ENCODE measurements around the gene ZNF490.

DNA sequence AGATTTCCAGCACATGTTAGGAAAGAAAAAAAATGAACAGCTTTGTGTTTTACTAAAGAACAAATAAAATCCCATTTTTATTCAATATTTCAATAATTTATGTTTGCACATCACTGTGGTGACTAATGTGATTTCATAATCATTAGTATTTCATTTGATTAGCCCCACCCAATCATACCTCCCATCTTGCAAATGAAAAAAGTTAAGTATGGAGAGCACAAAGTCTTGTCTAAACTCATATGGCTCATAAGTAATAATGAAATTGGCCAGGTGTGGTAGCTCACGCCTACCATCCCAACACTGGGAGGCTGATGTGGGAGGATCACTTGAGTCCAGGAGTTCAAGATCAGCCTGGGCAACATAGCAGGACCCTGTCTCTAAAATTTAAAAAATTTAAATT lies 3.8 kb downstream of the ZNF490 start:
- TF ChIP-seq POLR2A (IDR thresholded peaks at IDR 0.05; ENCODE audit: low read length) (no peak), GATA1 (IDR thresholded peaks at IDR 0.05; ENCODE audit: low read depth, low read length) (no peak)

Measured in erythroblast (primary cell).